SH-SY5Y (cell line): ENCODE measurements around the gene RBFOX2.

Experiments
- GATA2 ChIP-seq: IDR thresholded peaks from 2 replicates; pipeline ENCODE4 v1.6.1; 2011; ENCODE audit warnings: mild to moderate bottlenecking, low read depth, low read length
- GATA3 ChIP-seq: IDR thresholded peaks from 2 replicates; pipeline ENCODE4 v1.6.1; 2011; ENCODE audit warnings: low read depth, mild to moderate bottlenecking, low read length, moderate library complexity

DNA sequence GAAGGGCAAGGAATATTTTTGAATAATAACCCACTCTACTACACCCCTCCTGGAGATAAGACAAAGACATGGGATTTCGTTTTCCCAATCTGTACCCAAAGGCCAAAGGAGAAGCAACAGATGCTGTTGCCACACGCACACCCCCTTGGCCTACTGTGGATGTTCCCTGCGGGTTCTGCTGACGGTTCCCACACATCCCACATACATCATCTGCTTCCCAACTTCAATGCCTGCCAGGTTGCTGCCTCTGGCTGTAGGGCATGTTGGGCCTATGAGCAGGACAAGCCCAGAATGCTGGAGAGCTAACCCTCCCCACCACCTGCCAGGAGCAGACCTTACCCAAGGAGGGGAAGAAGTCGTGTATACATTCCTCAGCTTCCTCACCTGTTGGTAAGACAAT, 13.6 kb upstream of the RBFOX2 start:
- TF ChIP-seq GATA3 (no peak), GATA2 (no peak)
